K562 (cell line): ENCODE data around the gene DND1. TPM values are rescaled to one million over a fixed set of nuclear protein-coding genes. Genes with fewer than 3 reads are reported as not detected.

ENCODE experiments used
- ARHGAP35 ChIP-seq: fragments of 450-650 bp; IDR thresholded peaks from 2 replicates; pipeline ENCODE4 v1.6.1; 2018; ENCODE audit not compliant: partially characterized antibody
- DACH1 ChIP-seq: fragments of 450-650 bp; IDR thresholded peaks from 2 replicates; pipeline ENCODE4 v1.6.1; 2018; ENCODE audit not compliant: partially characterized antibody
- EP300 ChIP-seq: IDR thresholded peaks from 2 replicates; pipeline ENCODE4 v1.6.1; 2012; ENCODE audit warnings: low read length, improper control_type of control experiment
- HCFC1 ChIP-seq: IDR thresholded peaks from 2 replicates; pipeline ENCODE4 v1.6.1; 2012; ENCODE audit warnings: low read depth, low read length, improper control_type of control experiment
- KDM5B ChIP-seq: fragments of 200-600 bp; sonication (generic); IDR thresholded peaks from 2 replicates; pipeline ENCODE4 v1.6.1; 2012; ENCODE audit warnings: low read depth, mild to moderate bottlenecking, moderate library complexity, low read length, control low read depth, inconsistent platforms; ENCODE audit not compliant: insufficient replicate concordance
- OTX1 ChIP-seq: fragments of 450-650 bp; formaldehyde crosslinking; IDR thresholded peaks from 2 replicates; pipeline ENCODE4 v1.4.0; 2022; ENCODE audit warnings: mild to moderate bottlenecking
- RBM22 ChIP-seq: fragments of 200-400 bp; formaldehyde crosslinking; IDR thresholded peaks from 2 replicates; pipeline ENCODE4 v1.6.1; 2018; ENCODE audit warnings: low read length, low read depth; ENCODE audit not compliant: poor library complexity, severe bottlenecking
- SAP30 ChIP-seq: fragments of 200-600 bp; sonication (generic); IDR thresholded peaks from 2 replicates; pipeline ENCODE4 v1.6.1; 2012; ENCODE audit warnings: borderline replicate concordance, low read depth, mild to moderate bottlenecking, moderate library complexity, low read length, control low read depth, inconsistent platforms; ENCODE audit not compliant: insufficient read depth, poor library complexity, severe bottlenecking
- SMAD4 ChIP-seq: fragments of 250-450 bp; sonication (Bioruptor Pico); conservative IDR thresholded peaks from 2 replicates; pipeline ENCODE4 v1.8.0; 2021; ENCODE audit warnings: inconsistent platforms, mild to moderate bottlenecking, moderate library complexity
- SNIP1 ChIP-seq: fragments of 450-650 bp; IDR thresholded peaks from 2 replicates; pipeline ENCODE4 v1.7.1; 2017; ENCODE audit warnings: low read depth, mild to moderate bottlenecking
- SREBF1 ChIP-seq: fragments of 150-350 bp; IDR thresholded peaks from 2 replicates; pipeline ENCODE4 v1.6.1; 2014; ENCODE audit warnings: antibody characterized with exemption, low read depth, low read length, borderline replicate concordance
- TEAD4 ChIP-seq, 2 experiments: sonication (generic) in 1 of 2; formaldehyde crosslinking in 1 of 2; IDR thresholded peaks; 2 replicates each; pipeline versions ENCODE4 v1.6.1 to v1.8.0; 2012 to 2022; ENCODE audit warnings: borderline replicate concordance in 1 of 2, inconsistent platforms in 1 of 2, low read length in 1 of 2, mild to moderate bottlenecking in 1 of 2, missing genetic modification reagents in 1 of 2
- TRIM24 ChIP-seq, 2 experiments: fragments of 450-650 bp; IDR thresholded peaks; 2 replicates each; pipeline ENCODE4 v1.6.1; 2016
- ZBTB17 ChIP-seq: fragments of 450-650 bp; formaldehyde crosslinking; IDR thresholded peaks from 2 replicates; pipeline ENCODE4 v1.4.0; 2020; ENCODE audit warnings: mild to moderate bottlenecking
- ZFP30 ChIP-seq: fragments of 250-450 bp; sonication (Bioruptor Pico); IDR thresholded peaks from 2 replicates; pipeline ENCODE4 v1.8.0; 2022; ENCODE audit warnings: moderate library complexity, mild to moderate bottlenecking, inconsistent platforms, borderline replicate concordance
- ZNF695 ChIP-seq: fragments of 450-650 bp; formaldehyde crosslinking; IDR thresholded peaks from 2 replicates; pipeline ENCODE4 v1.4.0; 2020; ENCODE audit warnings: mild to moderate bottlenecking, moderate library complexity
- polyA plus RNA-seq, 8 experiments: library from polyadenylated mRNA; depleted of rRNA in 4 of 8; stranded (reverse) in 5 of 8; unstranded in 3 of 8; fragments of >200 nt; fragmentation: Nextera tagmentation in 2 of 8; fragmentation: Illumina TruSeq in 1 of 8; extraction: Ambion mirVana in 2 of 8; extraction: Trizol in 1 of 8; gene quantifications; 2 replicates each; pipeline versions ENCODE4 v1.2.1 to v1.2.3, GENCODE V29; 2011 to 2014; ENCODE audit warnings: inconsistent platforms in 1 of 8, missing spikeins in 1 of 8
- total RNA-seq, 7 experiments: library from RNA; depleted of rRNA in 6 of 7; stranded (reverse); fragments of >200 nt in 6 of 7; fragmentation: Illumina TruSeq in 2 of 7; extraction: Trizol in 2 of 7; gene quantifications; 2 replicates each; pipeline versions ENCODE4 v1.2.1 to v1.2.3, GENCODE V29; 2011 to 2021; ENCODE audit warnings: low replicate concordance in 1 of 7
- TF ChIP-seq, protein P1 (sequence below): fragments of 200-800 bp; sonication (Bioruptor generic); IDR thresholded peaks from 2 replicates; pipeline ENCODE4 v1.6.1; 2017; ENCODE audit warnings: missing genetic modification characterization, missing compliant biosample characterization
- TF ChIP-seq, protein P2 (sequence below): fragments of 450-650 bp; formaldehyde crosslinking; IDR thresholded peaks from 2 replicates; pipeline ENCODE4 v1.4.0; 2022; ENCODE audit warnings: missing genetic modification characterization
- TF ChIP-seq, protein P3 (sequence below): fragments of 250-450 bp; sonication (Bioruptor Pico); IDR thresholded peaks from 2 replicates; pipeline ENCODE4 v1.8.0; 2021; ENCODE audit warnings: borderline replicate concordance, mild to moderate bottlenecking, moderate library complexity; ENCODE audit not compliant: poor library complexity, severe bottlenecking

DND1 gene
- total and polyA plus RNA-seq, 9 of the 15 experiments (the other 6 are each of a cell fraction or from before 2014, with no cell fraction given) = 0.37 to 2.0 (median 0.90) TPM; not detected in 3

DNA sequence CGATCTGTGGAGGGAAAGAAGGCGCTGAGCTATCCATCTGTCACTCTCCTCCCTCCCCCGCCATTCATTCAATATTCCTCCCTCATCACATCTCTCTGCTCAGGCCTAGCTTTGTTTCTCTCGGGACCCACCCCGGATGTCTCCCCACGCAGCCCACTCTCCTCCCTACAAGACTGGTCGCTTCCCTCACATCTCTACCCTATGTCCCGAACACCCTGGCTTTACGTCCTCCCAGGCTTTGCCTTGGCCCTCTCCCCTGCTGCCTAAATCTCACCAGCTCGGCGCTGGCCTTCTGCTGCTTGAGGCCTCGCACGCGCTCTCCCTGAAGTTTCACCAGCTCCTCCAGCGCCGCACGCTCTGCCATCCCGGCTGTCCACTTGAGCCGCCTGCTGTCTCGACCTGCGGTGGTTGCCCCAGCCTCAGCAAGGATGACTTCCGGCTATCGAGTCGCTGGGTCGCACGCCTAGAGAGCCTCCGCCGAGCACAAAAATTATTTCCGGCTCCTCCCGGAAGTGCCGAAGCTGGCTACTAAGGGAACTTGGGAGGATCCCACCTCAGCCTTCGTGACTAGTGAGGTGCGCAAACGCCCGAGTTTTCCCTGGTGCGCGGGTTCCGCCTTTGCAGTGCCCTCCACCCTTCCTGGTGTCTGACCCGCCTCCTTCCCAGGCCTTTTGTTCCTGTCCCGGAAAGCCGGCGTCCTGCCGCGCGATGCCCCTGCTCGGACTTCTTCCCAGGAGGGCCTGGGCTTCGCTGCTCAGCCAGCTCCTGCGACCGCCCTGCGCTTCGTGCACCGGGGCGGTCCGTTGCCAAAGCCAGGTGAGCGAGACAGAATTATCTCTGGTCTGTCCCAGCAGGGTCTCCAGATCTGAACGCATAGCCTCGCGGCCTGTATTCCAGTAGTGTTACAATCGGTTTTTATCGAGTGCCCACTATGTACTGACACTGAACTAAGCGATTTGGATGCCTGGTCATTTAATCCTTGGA lies 17.9 kb upstream of the DND1 start, which contains the start of the genes HARS1 and HARS2 (continued):
- TF ChIP-seq, protein P1, sequence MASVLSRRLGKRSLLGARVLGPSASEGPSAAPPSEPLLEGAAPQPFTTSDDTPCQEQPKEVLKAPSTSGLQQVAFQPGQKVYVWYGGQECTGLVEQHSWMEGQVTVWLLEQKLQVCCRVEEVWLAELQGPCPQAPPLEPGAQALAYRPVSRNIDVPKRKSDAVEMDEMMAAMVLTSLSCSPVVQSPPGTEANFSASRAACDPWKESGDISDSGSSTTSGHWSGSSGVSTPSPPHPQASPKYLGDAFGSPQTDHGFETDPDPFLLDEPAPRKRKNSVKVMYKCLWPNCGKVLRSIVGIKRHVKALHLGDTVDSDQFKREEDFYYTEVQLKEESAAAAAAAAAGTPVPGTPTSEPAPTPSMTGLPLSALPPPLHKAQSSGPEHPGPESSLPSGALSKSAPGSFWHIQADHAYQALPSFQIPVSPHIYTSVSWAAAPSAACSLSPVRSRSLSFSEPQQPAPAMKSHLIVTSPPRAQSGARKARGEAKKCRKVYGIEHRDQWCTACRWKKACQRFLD = peak; percentile 30; the same call in 1 of the 2 replicates
- peak; percentile 23 for TF ChIP-seq SAP30
- TF ChIP-seq RBM22 = no peak
- no peak for TF ChIP-seq TEAD4 (IDR thresholded peaks at IDR 0.05; ENCODE audit: low read length)
- TF ChIP-seq TEAD4 (CRISPR knock-in tag; IDR thresholded peaks at IDR 0.05; ENCODE audit: borderline replicate concordance) = no peak; the same call in 1 of the 2 replicates
- TF ChIP-seq OTX1 = no peak
- 0 out of 2 replicates have a peak, but pooled peaks have one; percentile 7 for TF ChIP-seq ZNF695 (CRISPR knock-in tag)
- TF ChIP-seq DACH1 = no peak
- 0 out of 2 replicates have a peak, but pooled peaks have one; percentile 35 for TF ChIP-seq SREBF1
- TF ChIP-seq TRIM24 (IDR thresholded peaks at IDR 0.05) = peak; percentile 41 to 64; a peak in 2 of 4 replicates
- TF ChIP-seq KDM5B = peak; percentile 74
- peak; percentile 83 for TF ChIP-seq SNIP1
- TF ChIP-seq SMAD4 (CRISPR knock-in tag) = peak; percentile 41; the same call in 1 of the 2 replicates
- TF ChIP-seq ZFP30 (CRISPR knock-in tag) = no peak
- TF ChIP-seq HCFC1 = peak; percentile 82
- 0 out of 2 replicates have a peak, but pooled peaks have one; percentile 52 for TF ChIP-seq ZBTB17 (CRISPR knock-in tag)
- TF ChIP-seq ARHGAP35 = peak; percentile 45
- peak; percentile 51; the same call in 1 of the 2 replicates for TF ChIP-seq EP300
- TF ChIP-seq, protein P2, sequence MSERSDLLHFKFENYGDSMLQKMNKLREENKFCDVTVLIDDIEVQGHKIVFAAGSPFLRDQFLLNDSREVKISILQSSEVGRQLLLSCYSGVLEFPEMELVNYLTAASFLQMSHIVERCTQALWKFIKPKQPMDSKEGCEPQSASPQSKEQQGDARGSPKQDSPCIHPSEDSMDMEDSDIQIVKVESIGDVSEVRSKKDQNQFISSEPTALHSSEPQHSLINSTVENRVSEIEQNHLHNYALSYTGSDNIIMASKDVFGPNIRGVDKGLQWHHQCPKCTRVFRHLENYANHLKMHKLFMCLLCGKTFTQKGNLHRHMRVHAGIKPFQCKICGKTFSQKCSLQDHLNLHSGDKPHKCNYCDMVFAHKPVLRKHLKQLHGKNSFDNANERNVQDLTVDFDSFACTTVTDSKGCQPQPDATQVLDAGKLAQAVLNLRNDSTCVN (CRISPR knock-in tag) = peak; percentile 68; the same call in 1 of the 2 replicates
- TF ChIP-seq, protein P3, sequence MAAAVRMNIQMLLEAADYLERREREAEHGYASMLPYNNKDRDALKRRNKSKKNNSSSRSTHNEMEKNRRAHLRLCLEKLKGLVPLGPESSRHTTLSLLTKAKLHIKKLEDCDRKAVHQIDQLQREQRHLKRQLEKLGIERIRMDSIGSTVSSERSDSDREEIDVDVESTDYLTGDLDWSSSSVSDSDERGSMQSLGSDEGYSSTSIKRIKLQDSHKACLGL (CRISPR knock-in tag) = no peak
